GM19397 (cell line): ENCODE results near the gene MUC5B.

Experiments used
- ATAC-seq: cut with Tn5 transposase; IDR thresholded peaks from one replicate; pipeline ENCODE4 v1.9.1; 2021; ENCODE audit warnings: mild to moderate bottlenecking, moderate library complexity; ENCODE audit not compliant: unreplicated experiment

Gene MUC5B

DNA sequence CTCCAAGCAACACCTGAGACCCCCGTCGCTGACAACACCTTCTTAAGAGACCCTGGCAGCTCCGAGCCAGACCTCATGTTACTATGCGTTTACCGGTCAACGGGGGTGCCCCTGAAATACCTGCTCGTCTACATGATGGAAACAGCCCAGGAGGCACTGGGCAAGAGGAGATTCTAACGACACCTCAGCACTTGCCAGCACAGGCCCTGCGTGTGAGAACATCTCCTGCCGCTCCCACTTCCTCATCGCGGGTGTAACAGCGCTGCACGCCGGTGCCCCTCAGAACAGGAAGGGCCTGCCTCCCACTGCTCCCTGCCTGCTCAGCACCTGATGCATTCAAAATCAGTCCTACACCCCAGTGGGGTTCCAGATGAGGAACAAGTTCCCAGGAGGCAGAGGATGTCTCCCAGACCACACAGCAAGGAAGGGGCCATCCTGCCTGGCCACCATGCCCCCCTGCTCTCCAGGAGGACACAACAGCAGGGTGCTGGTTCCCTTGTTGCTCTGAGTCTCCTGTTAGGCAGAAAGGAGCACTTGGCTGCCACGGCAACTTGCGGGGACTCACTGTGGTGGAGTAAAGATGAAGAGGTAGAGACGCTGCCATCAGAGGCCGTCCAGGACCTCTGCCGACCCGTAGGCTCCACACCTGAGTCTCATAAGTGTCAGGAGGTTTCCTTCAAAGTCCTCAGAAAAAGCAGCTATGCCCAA, 84.5 kb downstream of the MUC5B start:
- no peak for ATAC-seq

DNA sequence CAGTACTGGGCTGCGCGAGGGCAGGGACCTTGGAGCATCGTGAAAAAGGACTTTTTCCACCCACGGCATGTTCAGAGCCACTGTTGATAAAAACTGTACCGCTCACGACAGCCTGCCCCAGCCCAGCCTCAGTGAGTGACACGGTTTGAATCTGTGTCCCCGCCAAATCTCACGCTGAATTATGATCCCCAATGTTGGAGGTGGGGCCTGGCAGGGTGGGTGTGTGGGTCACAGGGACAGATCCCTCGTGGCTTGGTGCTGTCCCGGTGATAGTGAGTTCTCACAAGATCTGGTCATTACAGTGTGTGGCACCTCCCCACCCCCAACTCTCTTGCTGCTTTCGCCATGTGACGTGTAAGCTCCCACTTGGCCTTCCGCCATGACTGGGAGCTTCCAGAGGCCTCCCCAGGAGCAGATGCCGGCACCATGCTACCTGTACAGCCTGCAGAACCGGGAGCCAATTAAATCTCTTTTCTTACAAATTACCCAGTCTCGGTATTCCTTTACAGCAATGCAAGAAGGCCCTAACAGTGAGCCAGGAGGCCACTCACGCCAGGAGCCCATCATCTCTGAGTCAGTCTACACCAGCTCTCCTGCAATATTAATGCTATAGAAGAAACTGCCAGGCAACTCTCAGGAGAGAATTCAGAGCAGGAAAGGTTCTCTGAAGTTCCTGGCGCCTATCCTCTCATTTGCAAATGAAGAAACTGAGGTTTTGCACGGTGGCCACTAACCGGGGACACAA, 85.3 kb downstream of the MUC5B start:
- no peak for ATAC-seq

DNA sequence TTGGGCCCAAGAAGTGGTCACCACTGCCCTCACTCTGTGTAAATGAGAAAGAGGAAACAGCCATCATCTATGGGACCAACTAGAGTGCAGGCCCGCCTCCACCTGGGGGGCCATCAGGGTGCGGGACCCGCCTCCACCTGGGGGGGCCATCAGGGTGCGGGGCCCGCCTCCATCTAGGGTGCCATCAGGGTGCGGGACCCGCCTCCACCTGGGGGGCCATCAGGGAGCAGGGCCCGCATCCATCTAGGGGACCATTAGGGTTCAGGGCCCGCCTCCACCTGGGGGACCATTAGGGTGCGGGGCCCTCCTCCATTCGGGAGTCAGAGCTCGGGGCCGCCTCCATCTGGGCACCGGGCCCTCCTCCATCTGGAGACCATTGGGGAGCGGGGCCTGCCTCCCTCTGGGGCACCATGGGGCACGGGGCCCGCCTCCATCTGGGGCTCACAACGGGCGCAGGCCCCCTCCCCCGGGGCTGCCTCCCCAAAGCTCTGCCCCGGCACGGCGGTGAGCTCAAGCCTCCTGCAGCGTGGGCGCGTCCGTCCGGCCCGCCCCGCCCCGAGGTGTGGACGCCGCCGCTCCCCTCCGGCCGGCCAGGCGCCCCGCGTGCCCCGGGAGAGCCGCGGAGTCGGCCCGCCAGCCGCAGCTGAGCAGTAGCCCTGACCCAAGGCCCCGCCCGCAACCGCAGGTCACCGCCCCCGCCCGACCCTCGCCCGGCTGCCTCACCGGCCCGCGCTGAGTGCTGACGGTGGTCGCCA, 86.1 kb downstream of the MUC5B start:
- ATAC-seq = peak; percentile 40

DNA sequence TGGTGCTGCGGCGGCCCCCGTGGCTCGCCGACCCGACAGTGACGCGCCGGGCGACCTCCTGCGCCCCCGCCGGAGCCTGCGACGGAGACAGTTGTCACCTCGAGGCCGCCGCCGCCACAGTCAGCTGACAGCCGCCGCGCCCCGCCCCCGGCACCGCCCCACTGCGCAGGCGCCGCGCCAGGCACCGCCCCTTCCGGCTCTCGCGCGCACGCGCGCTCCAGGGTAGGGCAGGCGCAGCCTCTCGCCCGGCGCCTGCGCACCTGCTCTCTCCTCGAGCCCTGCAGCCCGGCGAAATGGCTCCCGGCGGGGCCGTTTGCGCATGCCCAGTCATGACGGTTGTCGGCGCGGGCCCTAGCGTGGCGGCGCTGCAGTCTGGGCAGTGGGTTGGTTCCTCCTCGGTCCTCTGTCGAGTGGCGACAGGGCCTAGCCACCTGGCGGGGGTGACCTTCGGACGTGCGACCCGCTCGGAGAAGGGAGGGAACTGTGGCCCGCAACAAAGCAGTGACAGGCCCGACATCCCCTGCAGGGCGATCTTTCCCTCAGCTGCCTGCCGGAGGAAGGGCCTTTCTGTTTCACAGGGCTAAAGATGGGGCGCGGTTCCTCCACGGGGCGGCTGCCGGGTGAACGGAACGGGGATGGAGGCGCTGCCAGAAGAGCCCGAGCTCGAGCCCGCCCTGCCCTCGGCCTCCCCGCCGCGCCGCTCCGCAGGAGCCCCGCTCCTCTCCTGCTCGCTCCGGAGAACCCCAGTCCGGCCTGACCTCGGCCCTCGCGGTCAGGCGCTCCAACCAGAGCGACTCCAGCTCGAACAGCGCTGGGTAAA, 86.8 kb downstream of the MUC5B start, which contains the start of gene TOLLIP:
TSS of gene TOLLIP (minus strand) at position 135 of the 820 bp plus-strand sequence. CDS start at position 1, 134 bp downstream.
- ATAC-seq = peak; percentile 76

DNA sequence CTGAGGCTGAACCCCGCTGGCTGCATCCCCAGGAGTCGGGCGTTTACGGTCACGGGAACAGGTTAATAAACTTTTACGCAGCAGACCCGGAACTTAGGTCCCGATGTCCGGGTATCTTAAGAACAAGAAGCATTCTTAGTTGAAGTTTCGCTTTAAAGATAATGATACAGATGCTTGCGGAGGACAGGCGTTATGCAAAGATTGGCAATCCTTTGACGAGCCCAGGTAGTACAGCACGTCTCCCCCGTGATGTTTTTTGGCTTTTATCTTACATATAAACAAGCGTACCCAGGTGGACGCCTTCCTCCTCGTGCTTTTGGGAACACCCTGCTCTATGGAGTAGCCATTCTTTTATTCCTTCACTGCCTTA, 87.4 kb downstream of the MUC5B start:
- no peak for ATAC-seq

DNA sequence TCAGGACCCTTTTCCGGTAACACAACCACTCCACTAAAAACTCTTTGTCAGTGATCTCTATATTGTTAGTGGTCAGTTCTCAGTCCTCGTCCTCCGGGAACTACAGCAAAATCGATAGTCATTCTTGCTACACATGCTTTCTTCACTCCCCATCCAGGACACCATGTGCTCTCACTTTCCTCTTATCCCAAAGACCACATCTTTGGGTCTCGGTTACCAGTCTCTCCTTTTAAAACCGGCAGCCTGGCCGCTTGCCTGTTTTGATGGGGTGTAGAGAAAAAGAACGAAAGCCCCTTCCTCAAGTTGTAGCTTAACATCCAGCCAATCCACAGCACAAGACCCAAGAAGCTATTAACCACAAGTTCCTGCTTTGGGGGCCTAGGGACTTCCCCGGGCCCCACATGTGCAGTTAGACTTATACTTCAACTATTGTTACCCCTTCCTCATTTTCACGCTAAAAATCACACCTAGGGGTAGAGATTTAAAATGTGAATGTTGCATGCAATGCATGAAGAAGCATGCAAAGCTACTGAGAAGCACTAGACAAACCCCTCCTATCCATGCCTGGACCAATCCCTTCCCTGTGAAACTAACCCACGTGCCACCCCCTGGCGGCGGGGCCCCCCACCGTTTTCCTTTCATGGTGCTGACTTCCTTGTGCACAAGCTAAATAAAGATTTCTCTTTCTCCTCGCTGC, 88.1 kb downstream of the MUC5B start:
- ATAC-seq = no peak
